ENCODE data around the gene THBS1. TPM values are rescaled to one million over a fixed set of nuclear protein-coding genes. Genes with fewer than 3 reads are reported as not detected.

Gene THBS1
- total and polyA plus RNA-seq, 2 donors (not counting 1 experiment from before 2014, with no cell fraction given), result 0.63 to 4.3 TPM

GRCh38 chr15:39552556-39552955 lies 28.3 kb upstream of the THBS1 start:
- Histone ChIP-seq H3K9me3 (ENCODE audit: control extremely low read depth in 1 of 3, control insufficient read depth in 2 of 3, insufficient read depth in 1 of 3, low read length in 2 of 3) (no peaks in the 10 kb centered on the region), H3K27ac (ENCODE audit: low read length in 2 of 2) (no peak overlapping the region), H3K4me3 (ENCODE audit: control extremely low read depth in 1 of 5, extremely low read depth in 1 of 5, insufficient read depth in 1 of 5, low read depth in 2 of 5, low read length in 4 of 5) (no peak overlapping the region), H4K20me1 (ENCODE audit: control insufficient read depth, insufficient read depth, low read length, poor library complexity, severe bottlenecking) (no peaks in the 10 kb centered on the region), H3K9ac (ENCODE audit: low read length) (no peak overlapping the region), H3K36me3 (replicated peaks in 1 of 2; ENCODE audit: control extremely low read depth in 1 of 2, control insufficient read depth in 1 of 2, extremely low read depth in 1 of 2, insufficient read depth in 2 of 2, low read length in 1 of 2) (no peaks in the 10 kb centered on the region), H3K4me1 (ENCODE audit: control insufficient read depth in 2 of 2, insufficient read depth in 2 of 2, low read length in 2 of 2) (no peaks in the 10 kb centered on the region), H3K79me2 (ENCODE audit: control insufficient read depth, insufficient read depth, low read length) (no peaks in the 10 kb centered on the region), H3K4me2 (replicated peaks; ENCODE audit: low read depth, low read length, poor library complexity, severe bottlenecking) (no peak overlapping the region), H3K27me3 (replicated peaks in 1 of 4; ENCODE audit: control extremely low read depth in 1 of 4, control insufficient read depth in 3 of 4, insufficient read depth in 4 of 4, low read length in 3 of 4) (peaks cover 0 to 3% (median 0%) of the 10 kb centered on the region in 4 experiments), H2AFZ (ENCODE audit: insufficient read depth, low read depth, low read length, poor library complexity, severe bottlenecking) (no peak overlapping the region)
- CTCF ChIA-PET, result no interaction called here
- no peaks in the 10 kb centered on the region for H3K9me3 Mint-ChIP-seq (ENCODE audit: insufficient read depth)
- intact Hi-C loops (cut with micrococcal nuclease), result no loop called here
- no peaks in the 10 kb centered on the region for H3K4me1 Mint-ChIP-seq
- ATAC-seq (ENCODE audit: low read depth) (no peak), DNase-seq (no peak)
- 67% methylated on average over 1 of the region's 2 CpGs for WGBS (ENCODE audit: insufficient coverage)
- H3K4me3 Mint-ChIP-seq, result no peak overlapping the region
- TF ChIP-seq EZH2 (IDR thresholded peaks at IDR 0.05; ENCODE audit: borderline replicate concordance, insufficient read depth, low read depth, low read length, poor library complexity, severe bottlenecking), result no peak
- TF ChIP-seq CTCF (IDR thresholded peaks at IDR 0.05), result no peak
- H3K27ac Mint-ChIP-seq, result no peak overlapping the region
- H3K27me3 Mint-ChIP-seq, result peaks cover 3% of the 10 kb centered on the region
- POLR2A ChIA-PET, result no interaction called here

- Histone ChIP-seq H3K36me3 (replicated peaks in 1 of 2; ENCODE audit: control extremely low read depth in 1 of 2, control insufficient read depth in 1 of 2, extremely low read depth in 1 of 2, insufficient read depth in 2 of 2, low read length in 1 of 2) (no peaks in the 10 kb centered on the region), H3K4me3 (ENCODE audit: control extremely low read depth in 1 of 5, extremely low read depth in 1 of 5, insufficient read depth in 1 of 5, low read depth in 2 of 5, low read length in 4 of 5) (no peak overlapping the region), H3K9me3 (ENCODE audit: control extremely low read depth in 1 of 3, control insufficient read depth in 2 of 3, insufficient read depth in 1 of 3, low read length in 2 of 3) (no peaks in the 10 kb centered on the region), H3K9ac (ENCODE audit: low read length) (no peak overlapping the region), H3K79me2 (ENCODE audit: control insufficient read depth, insufficient read depth, low read length) (no peaks in the 10 kb centered on the region), H4K20me1 (ENCODE audit: control insufficient read depth, insufficient read depth, low read length, poor library complexity, severe bottlenecking) (no peaks in the 10 kb centered on the region), H2AFZ (ENCODE audit: insufficient read depth, low read depth, low read length, poor library complexity, severe bottlenecking) (no peak overlapping the region), H3K27me3 (replicated peaks in 1 of 4; ENCODE audit: control extremely low read depth in 1 of 4, control insufficient read depth in 3 of 4, insufficient read depth in 4 of 4, low read length in 3 of 4) (peaks cover 0 to 2% (median 0%) of the 10 kb centered on the region in 4 experiments), H3K27ac (ENCODE audit: low read length in 2 of 2) (no peak overlapping the region), H3K4me1 (ENCODE audit: control insufficient read depth in 2 of 2, insufficient read depth in 2 of 2, low read length in 2 of 2) (no peaks in the 10 kb centered on the region), H3K4me2 (replicated peaks; ENCODE audit: low read depth, low read length, poor library complexity, severe bottlenecking) (no peak overlapping the region)
- Mint-ChIP-seq H3K4me1 (no peaks in the 10 kb centered on the region), H3K27ac (no peak overlapping the region), H3K4me3 (no peak overlapping the region), H3K27me3 (peaks cover 3% of the 10 kb centered on the region), H3K9me3 (ENCODE audit: insufficient read depth) (no peaks in the 10 kb centered on the region)
- no peak for DNase-seq
- TF ChIP-seq CTCF (IDR thresholded peaks at IDR 0.05) (no peak), EZH2 (IDR thresholded peaks at IDR 0.05; ENCODE audit: borderline replicate concordance, insufficient read depth, low read depth, low read length, poor library complexity, severe bottlenecking) (no peak)
- 100% methylated on average over 1 of the region's 2 CpGs for WGBS (ENCODE audit: insufficient coverage)
- ChIA-PET POLR2A (no interaction called here), CTCF (no interaction called here)
- no peak for ATAC-seq (ENCODE audit: low read depth)
- intact Hi-C loops (cut with micrococcal nuclease), result no loop called here
Measured at GRCh38 chr15:39553947-39554693, 26.8 kb upstream of the THBS1 start.
